ENCODE data around the gene NTM. TPM values are rescaled to one million over a fixed set of nuclear protein-coding genes. Genes with fewer than 3 reads are reported as not detected.

The NTM gene
- polyA plus RNA-seq, 1 donor, result 10.4 TPM

DNA sequence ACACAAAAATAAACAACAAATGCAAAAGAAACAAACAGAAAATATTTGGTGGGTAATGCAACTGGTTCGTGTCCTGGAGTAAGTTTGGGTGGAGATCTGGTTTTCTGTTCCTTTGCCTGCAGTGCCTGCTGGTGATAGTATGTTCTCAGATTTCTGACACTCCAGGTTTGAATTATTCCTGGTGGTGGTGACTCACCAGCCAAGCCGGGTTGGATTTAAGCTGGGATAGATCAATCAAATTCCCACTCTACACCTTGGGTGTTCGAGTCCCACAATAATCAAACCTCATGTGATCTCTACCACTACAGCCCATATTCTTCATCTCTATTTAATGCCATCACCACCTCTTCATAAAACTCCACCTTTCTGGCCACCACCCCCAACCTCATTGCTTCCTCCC, 421.8 kb downstream of the NTM start:
- DNase-seq, result no peak

DNA sequence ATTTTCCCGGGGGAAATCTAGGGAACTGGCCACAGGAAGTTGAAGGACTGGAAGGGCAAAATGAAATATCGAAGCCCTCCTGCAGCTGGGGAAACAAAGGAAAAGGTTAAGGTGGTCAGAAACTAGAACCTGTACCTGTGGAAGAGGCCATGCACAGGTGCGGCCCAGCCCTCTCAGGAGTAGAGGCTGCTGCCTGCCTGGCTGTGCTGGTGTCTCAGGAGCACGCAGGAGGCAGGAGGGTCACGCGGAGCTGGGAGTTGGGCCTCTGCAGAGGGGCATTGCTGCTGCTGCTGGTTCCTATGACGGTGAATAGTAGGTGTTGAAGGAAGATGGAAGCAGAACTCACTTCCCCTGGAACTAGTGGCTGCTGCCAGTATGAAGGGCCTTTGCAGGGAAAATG, 425.7 kb downstream of the NTM start:
- DNase-seq, result no peak

DNA sequence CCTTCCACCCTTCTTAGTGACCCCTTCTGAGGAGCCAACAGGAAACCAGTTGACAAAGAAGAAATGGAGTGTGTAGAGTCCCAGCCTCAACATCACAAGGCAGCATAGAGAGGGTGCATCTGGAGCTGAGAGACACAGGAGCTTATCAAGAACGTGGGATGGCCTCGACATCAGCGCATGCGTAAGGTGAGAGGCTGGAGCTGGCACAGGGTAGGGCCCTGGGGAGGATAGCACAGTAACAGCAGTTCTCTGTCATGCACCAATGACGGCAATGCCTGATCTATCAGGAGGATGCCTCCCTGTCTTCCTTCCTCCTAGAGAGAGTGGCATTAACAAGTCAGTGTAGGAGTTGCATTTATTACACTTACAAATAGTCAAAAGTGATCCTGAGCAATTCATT, 426.1 kb downstream of the NTM start:
- no peak for DNase-seq

DNA sequence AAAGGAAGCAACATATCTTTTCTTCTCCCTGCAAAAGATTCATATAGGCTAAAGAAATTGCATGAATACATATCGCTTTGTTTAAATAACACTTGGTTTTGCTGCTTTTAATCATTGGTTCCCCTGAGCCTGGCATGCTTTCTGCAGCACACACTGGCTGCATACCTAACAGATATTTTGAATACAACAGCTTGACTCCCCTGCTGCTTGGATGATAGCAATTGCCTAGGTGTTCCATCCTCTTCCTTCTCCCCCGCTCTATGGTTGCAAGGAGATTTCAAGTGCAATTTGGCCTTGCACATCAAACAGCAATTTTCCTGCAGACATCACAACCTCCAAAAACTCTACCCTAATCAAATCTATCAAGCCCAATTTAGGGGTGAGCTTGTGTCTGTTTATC, 430.0 kb downstream of the NTM start:
- no peak for DNase-seq

DNA sequence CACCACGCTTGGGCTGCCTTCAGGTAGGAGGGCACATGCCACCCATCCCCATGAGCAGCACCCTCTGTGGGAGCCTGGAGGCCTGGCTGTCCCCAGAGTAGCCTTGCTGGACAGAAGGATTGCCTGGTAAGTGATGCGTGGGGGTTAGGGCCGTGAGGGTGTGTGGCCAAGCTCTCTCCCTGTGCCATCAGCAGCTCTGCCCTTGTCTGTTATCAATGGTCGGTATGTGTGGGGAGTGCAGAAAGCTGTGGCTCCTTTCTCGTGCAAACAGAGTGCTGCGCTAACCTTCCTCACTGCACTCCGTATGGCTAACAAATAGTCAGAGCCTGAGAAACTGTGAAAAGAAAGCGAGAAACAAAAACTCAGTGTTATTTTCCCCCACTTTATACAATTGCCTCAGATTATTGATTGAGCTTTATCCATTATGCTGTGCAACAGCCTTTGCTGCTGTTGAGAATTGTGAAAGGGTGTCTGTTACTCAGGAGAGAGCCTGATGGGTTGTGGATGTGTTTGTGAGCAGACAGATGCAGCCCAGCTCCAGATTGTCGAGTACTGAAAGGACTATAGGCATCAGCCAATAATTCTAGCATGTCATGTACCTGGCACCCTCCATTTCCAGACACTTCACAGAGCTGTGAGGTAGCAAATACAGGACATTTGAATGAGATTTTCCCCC, 432.2 kb downstream of the NTM start:
- DNase-seq, result no peak

DNA sequence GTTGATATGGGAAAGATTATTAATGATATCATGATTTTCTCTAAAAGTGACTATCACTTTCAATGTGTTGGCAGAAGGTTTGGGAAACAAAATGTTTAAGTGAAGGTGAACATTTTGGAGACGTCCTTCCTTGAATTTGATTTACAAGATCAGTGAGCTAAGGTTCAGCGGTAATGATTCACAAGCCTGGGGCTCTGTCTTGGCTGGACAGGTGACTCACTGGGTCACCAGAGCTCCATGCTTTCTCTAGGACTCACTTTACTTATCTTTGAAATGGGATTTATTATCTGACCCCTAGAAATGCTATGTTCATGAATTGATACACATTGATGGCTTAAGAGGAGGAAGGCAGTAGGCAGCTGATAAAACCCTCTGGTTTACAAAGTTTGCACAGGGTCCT, 437.5 kb downstream of the NTM start:
- no peak for DNase-seq

DNA sequence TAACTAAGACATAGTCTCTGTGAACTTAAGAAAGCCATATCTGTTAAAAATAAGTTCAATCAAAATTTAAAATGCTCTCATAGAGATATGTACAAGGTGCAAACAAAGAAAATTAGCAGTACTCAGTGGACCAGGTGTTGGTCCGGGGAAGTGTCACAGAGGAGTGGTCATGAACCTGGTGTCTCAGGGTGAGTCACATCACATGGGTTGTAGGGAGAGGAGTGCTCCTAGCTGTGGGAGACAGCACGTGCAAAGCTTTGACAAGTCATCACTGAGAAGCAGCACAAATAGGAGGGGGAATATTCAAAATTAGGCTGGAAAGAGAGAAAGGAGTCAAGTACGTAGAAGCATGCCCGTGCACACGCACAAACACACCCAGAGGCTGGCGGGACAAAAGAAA, 438.1 kb downstream of the NTM start:
- no peak for DNase-seq

DNA sequence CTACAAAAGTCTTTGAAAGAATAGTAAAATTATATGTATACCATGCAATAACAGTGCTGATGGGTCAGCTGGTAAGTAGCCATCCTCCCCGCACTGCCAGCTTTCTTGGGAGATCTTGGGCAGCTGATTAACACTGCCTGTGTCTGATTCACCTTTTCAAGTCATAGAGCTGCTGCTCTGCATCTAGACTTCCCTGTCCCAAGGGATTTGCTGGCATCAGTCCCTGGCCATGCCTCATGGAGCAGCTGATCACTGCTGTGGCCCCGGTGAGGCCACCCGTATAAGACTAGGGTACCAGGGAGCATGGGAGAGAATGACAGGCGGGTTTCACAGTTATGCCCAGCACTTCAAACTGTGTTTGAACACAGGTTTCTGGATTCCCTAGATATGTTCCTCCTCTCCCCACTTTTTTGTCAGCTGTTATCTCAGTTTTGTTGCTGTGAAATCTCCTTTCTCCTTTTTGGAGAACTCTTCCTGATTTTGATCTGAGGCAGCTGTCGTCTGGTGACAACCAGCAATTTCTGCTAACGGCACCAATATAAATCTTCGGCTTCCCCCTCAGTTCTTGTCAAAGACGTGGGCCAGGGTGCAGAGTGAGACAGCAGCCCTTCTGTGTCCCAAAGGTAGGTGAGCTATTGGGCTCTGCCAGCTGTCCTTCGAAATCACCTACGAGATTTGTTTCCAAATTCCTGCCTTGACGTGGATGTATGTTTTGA, 438.9 kb downstream of the NTM start:
- no peak for DNase-seq

DNA sequence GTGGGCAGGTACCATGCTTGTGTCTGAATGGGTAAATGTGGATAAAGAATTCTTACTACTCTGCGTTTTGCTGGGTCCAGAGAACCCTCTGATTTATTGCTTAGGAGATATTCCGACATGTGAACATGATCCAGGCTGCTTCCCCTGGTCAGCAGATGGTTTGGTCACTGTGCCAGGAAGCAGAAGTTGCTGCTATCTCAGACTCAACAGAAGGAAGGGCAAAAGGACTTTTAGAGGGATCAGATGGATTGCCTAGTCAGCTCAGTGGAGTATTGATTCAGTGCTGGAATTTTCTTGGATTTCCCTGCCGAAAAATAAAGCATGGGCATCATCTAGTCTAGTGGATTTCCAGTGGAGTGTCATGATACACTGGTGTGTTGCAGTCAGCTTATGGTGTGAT, 440.1 kb downstream of the NTM start:
- DNase-seq, result no peak

DNA sequence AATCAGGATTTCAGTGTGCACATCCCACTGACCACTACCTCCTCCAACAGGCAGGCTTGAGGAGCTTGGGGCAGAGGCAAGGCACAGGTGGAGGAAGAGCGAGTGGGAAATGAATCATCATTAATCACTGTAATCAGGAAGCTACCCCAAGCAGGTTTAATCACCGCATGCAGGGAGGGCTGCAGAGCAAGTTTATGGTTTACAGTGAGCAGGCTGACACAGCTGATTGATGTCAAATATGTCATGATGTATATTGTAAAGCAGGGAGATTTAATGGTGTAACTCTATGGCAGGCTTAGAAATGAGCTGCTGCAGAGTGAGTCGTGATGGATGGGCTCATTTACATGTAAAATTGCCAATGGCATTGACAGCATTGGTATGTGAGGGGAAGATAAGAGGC, 441.0 kb downstream of the NTM start:
- DNase-seq, result no peak

DNA sequence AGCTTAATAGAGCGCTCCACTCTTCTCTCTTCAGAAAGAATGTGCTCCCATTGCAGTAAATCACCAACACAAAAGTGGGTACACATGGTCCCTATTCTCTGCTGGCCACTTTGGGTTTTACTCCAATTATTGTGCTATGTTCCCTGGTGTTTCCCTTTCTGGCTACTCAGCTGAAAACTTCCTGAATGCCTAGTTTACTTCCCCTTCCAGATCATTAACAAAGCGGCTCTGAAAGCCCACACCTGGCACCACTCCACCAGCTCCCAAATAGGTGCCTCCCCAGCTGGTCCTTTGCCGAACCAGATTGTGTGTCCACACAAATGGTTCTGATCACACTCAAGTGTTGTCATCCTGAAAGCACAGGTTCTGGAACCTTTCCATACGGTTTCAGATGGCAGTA, 443.7 kb downstream of the NTM start:
- no peak for DNase-seq

DNA sequence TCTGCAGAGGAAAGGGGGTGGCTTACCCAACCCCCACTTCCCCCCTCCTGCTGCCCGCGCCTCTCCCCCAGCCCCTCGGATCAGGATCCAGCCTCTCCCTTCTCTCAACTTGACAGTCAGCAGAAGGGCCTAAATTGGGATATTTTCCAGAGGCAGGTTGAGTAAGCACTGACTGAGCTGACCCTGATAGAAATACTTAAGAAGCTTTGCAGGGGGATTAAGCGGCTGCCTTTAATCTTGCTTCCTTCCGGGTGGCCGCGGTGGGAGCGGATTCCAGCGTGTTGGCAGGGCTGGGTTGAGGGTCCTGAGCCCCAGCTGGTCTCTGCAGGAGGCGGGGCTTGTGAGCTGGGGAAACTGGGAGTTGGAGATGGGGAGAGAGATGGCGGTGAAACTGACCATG, 445.2 kb downstream of the NTM start:
- DNase-seq, result no peak

DNA sequence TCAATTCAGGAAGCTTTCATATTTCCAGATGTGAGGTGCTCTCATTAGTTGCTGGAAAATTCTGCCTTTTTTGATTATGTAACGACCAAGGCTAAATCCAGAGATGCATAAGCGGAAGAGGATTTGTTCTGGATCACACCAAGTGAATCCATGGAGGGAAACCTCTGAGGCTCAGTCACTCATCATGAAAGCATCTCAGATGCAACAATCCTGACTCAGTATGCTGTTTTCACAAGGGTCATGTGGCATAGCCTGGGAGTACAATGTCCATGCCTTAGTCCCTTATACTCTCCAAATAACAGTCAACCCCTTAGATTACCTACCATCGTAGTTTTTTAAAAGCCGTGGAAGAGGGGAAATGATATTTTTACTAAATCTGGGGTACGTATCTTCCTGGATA, 445.6 kb downstream of the NTM start:
- no peak for DNase-seq

DNA sequence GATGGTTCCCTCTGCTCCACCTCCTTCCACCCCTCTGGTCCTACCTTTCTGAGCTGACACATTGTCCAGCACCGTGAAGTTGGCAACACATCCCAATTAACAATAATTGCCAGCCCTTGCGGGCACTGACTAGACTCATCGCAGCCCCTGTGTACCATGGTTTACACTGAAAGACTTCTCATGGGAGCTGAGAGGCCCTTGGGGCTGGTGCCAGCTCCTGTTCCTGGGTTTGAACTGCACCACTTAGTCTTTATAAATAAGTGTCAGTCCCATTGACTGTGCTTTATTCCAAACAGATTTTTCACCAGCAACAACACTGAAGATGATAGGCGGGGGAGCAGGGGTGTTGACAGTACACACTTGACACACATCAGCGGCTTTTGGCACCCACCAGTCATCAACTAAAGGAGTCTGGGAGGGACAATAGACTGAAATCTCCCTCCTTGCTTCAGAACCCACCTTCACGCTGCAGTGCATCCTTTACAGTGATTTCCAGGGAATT, 447.3 kb downstream of the NTM start:
- DNase-seq, result no peak

DNA sequence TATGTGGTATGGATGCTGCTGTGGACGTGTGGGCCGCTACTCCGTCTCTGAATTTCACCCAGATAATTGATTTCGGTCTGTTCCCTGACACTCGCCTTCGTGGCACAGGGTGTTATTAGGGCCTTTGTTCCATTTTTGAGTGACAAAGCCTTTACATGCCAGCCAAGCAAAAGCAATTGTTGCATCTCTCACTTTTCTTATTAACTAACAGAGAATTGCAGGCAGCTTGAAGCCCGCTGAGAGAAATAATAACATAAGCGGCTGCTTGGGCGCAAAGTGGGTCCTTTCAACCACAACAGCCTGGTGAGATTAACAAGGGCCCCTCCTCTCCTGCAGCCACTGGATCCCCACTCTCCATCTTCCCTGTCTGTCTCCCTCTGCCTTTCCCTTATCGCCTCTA, 449.4 kb downstream of the NTM start:
- no peak for DNase-seq

DNA sequence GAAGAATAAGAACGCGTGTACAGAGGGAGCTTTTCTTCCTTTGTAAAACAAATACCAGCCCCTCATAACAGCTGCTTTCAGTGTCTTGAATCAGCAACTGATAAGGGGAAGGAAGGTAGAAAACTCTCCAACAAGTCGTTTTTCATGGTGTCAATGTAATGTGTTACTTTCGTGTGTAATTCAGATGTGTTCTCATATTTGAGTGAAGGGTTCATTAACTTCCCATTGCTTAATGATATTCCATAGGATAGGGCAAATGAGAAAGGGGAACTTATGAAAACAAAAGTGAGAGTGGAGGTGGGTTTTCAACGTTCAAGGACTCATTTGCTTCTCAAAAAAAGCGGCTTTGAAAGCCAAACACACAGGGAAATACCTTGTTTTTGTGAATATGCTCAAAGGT, 452.1 kb downstream of the NTM start:
- no peak for DNase-seq

DNA sequence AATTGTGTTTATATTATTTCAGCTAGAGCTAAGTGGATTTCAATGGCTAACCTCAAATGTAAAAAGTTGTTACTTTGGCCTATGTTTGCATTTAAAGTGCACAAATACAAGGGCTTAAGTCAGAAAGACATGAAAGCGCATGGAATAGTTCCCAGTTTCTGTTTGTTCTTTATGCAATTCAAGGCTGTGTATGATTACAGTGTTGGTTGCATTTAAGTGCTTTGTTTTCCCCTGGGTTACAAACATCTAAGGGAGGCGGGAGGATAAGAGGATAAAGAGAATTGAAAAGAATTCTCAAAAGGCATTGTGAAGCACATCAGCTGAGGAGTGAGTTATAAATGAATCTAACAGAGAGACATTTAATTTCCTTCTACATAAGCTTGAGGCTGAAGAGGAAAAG, 453.4 kb downstream of the NTM start:
- no peak for DNase-seq

DNA sequence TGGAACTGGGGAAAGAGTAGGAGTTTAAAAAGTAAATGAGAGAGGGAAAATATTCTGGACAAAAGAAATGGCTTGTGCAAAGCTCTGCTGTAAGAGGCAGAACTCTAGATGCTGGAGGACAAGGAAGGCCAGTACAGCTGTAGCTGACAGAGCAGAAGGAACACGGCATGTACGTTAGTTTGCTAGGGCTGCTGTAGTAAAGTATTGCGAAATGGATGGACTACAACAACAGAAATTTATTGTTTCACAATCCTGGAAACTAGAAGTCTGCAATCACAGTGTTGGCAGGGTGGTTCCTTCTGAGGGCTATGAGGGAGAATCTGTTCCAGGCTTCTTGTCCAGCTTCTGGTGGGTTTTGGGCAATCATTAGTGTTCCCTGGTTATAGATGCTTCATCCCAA, 454.4 kb downstream of the NTM start:
- no peak for DNase-seq

DNA sequence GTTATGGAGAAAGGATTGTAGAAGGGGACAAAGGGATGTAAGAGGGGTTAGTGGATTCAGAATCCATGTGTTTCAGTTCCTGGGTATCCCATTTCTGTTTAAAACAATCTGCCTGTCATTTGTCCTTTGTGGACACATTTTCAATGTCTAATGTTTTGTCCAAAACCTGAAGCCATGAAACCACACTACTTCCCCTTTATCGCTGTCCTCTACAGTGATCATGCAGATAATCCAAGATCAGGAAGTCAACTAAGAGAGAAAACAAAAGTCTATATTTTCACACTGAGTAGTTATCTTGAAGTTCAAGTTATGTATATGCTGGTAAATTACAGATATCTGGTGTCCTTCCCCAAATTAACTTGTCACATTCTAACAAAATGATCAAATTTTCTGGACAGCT, 457.0 kb downstream of the NTM start:
- DNase-seq, result no peak

DNA sequence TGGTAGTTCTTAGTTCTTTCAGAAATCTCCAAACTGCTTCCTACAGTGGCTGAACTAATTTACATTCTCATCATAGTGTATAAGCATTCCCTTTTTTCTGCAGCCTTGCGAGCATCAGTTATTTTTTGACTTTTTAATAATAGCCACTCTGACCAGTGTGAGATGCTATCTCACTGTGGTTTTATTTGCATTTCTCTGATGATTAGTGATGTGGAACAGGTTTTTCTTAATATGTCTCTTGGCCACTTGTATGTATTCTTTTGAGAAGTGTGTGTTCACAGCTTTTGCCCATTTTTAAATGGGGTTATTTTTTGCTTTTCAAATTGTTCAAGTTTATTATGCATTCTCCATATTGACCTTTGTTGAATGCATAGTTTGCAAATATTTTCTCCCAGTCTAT, 459.3 kb downstream of the NTM start:
- DNase-seq, result no peak

DNA sequence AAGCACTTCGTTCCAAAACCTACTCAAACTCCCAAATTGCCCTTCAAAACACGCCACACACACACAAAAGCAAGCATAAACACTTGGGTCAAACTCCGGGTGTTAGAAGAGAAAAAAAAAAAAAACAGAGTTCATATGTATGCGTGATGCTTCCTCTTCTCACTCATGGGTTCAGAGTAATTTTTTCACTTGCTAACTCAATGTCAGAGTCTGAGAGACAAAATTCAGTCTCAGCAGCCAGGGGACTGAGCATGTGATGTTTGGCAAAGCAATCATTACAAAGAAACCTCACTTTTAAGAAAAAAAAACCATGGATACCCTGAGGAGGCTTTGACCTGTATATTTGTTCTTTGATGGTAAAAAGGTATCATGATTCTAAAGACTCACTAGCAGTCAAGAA, 461.7 kb downstream of the NTM start:
- DNase-seq, result no peak

DNA sequence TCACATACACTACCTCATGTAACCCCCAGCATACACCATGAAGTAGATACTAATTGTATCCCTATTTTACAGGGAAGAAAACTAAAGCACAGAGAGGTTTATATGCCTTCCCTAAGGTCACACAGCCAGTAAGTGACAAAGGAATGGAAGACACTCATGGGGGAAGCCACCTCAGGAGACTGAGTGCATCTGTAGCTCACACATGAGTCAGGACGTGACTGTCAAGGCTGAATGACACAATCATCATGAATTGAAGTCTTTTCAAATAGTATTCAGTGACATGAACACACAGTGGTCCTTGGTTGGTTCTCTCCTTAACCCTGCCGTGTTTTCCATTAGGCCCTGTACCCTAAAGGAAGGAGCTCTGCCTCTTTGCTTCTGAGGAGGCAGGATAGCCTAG, 463.0 kb downstream of the NTM start:
- no peak for DNase-seq

DNA sequence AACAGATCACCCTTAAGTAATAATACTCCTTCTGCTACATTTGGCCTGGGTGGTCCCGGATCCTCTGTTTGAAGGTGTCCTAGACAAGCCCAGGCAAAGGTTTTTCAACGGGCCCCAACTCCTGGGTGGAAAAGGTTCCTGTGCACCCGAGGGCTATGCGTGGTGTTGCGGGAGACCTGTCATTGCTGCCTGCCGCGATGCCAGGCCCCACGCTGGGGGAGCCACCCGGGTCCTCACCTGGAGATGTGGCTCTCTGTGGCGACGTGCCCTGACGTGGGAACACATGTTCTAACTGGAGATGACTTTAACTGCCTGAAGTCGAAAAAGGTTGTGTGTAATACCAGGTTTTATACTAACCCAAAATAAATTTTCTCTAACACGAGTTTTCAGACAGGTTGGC, 467.1 kb downstream of the NTM start:
- no peak for DNase-seq

DNA sequence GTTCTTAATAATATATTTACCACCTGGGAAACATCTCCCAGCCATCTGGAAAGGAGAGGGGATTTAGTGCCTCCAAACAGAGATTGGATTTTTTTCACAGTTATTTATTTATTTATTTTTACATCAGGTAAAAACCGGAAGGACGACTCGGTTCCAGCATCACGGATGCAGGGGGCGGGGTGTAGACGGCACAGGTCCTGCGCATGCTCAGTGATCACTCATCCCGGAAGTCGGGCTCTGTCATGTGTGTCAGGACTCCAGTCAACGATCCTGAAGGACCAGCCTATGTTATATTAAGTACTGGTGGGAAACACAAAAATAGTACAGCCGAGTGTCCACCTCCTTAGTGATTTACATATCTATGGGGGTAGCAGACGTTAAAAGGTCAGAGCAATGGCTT, 467.6 kb downstream of the NTM start:
- DNase-seq, result no peak

DNA sequence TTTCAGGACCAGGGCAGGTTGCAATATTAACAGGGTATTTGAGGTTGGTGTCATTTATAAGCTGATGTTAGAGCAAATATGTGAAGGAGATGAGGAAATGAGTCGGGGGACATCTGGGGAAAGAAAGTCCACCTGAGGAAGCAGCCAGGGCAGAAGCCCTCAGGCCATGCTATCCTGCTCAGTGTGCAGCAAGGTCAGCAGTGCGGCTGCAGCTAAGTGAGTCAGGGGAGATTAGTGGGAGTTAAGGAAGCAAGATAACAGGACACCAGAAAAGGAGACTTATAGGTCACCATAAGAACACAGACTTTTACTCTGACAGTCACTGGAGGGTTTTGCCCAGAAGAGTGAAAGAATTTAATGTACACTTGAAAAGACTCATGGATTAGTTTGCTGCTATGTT, 468.9 kb downstream of the NTM start:
- DNase-seq, result no peak
